IMR-90 (cell line): ENCODE measurements around the gene TDRKH.

Experiments used
- POLR2A ChIP-seq: IDR thresholded peaks from 2 replicates; pipeline ENCODE4 v1.6.1; 2012; ENCODE audit warnings: mild to moderate bottlenecking, low read depth, low read length
- TF ChIP-seq, protein P1 (sequence below): conservative IDR thresholded peaks from 2 replicates; pipeline ENCODE4 v1.5.1; 2012; ENCODE audit warnings: mild to moderate bottlenecking, low read depth, low read length, improper control_type of control experiment

- TF ChIP-seq, protein P1, sequence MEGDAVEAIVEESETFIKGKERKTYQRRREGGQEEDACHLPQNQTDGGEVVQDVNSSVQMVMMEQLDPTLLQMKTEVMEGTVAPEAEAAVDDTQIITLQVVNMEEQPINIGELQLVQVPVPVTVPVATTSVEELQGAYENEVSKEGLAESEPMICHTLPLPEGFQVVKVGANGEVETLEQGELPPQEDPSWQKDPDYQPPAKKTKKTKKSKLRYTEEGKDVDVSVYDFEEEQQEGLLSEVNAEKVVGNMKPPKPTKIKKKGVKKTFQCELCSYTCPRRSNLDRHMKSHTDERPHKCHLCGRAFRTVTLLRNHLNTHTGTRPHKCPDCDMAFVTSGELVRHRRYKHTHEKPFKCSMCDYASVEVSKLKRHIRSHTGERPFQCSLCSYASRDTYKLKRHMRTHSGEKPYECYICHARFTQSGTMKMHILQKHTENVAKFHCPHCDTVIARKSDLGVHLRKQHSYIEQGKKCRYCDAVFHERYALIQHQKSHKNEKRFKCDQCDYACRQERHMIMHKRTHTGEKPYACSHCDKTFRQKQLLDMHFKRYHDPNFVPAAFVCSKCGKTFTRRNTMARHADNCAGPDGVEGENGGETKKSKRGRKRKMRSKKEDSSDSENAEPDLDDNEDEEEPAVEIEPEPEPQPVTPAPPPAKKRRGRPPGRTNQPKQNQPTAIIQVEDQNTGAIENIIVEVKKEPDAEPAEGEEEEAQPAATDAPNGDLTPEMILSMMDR, result no peak
- TF ChIP-seq POLR2A, result no peak
Measured at GRCh38 chr1:151760597-151761385, 29.5 kb downstream of the TDRKH start.
